Loucy (cell line): ENCODE data around the gene KRT86.
"Not testable (repeated sequence)": the region's sequence is repeated elsewhere in the genome, so short reads cannot be mapped to it uniquely, and the experiment has no call there.

Experiments
- H2AFZ ChIP-seq: fragments of 200-600 bp; sonication (generic); 2 replicates; pipeline ENCODE4 v1.6.0; 2016; ENCODE audit warnings: antibody characterized with exemption, mild to moderate bottlenecking, low read length, moderate library complexity
- H3F3A ChIP-seq: fragments of 200-600 bp; 2 replicates; pipeline ENCODE4 v1.6.0; 2016; ENCODE audit warnings: antibody characterized with exemption, low read depth, mild to moderate bottlenecking
- H3K27me3 ChIP-seq: fragments of 200-600 bp; sonication (generic); 2 replicates; pipeline ENCODE4 v1.6.1; 2014; ENCODE audit warnings: low read length, mild to moderate bottlenecking; ENCODE audit not compliant: insufficient read depth, poor library complexity, severe bottlenecking
- H3K36me3 ChIP-seq: fragments of 200-600 bp; sonication (generic); 2 replicates; pipeline ENCODE4 v1.6.1; 2016; ENCODE audit warnings: low read length; ENCODE audit not compliant: insufficient read depth
- H3K4me1 ChIP-seq: fragments of 200-600 bp; sonication (generic); 2 replicates; pipeline ENCODE4 v1.5.1; 2014; ENCODE audit warnings: low read length, mild to moderate bottlenecking; ENCODE audit not compliant: insufficient read depth, poor library complexity, severe bottlenecking
- H3K4me2 ChIP-seq: fragments of 200-600 bp; sonication (generic); 2 replicates; pipeline ENCODE4 v1.6.0; 2014; ENCODE audit warnings: antibody characterized with exemption, low read length, low read depth, mild to moderate bottlenecking; ENCODE audit not compliant: poor library complexity, severe bottlenecking
- H3K4me3 ChIP-seq: fragments of 200-600 bp; sonication (generic); 2 replicates; pipeline ENCODE4 v1.5.1; 2014; ENCODE audit warnings: low read length, mild to moderate bottlenecking, mixed read lengths; ENCODE audit not compliant: poor library complexity, severe bottlenecking
- H3K79me2 ChIP-seq: fragments of 200-600 bp; sonication (generic); 2 replicates; pipeline ENCODE4 v1.6.1; 2014; ENCODE audit warnings: low read length; ENCODE audit not compliant: insufficient read depth
- H3K9ac ChIP-seq: fragments of 200-600 bp; sonication (generic); 2 replicates; pipeline ENCODE4 v1.6.0; 2014; ENCODE audit warnings: mild to moderate bottlenecking, low read depth, low read length, moderate library complexity; ENCODE audit not compliant: poor library complexity, severe bottlenecking
- H3K9me2 ChIP-seq: fragments of 200-600 bp; sonication (generic); replicated peaks from 2 replicates; pipeline ENCODE4 v1.6.1; 2016; ENCODE audit warnings: low read depth, low read length, mixed read lengths
- H3K9me3 ChIP-seq: fragments of 200-600 bp; sonication (generic); 2 replicates; pipeline ENCODE4 v1.6.1; 2014; ENCODE audit warnings: mild to moderate bottlenecking, antibody characterized with exemption, low read length, low read depth; ENCODE audit not compliant: insufficient read depth
- H4K20me1 ChIP-seq: fragments of 200-600 bp; sonication (generic); 2 replicates; pipeline ENCODE4 v1.6.0; 2014; ENCODE audit warnings: antibody characterized with exemption, low read length, mild to moderate bottlenecking; ENCODE audit not compliant: insufficient read depth, poor library complexity, severe bottlenecking
- EZH2phosphoT487 ChIP-seq: fragments of 200-600 bp; IDR thresholded peaks from 2 replicates; pipeline ENCODE4 v1.6.1; 2018; ENCODE audit warnings: antibody characterized with exemption, mild to moderate bottlenecking, moderate library complexity, borderline replicate concordance
- TF ChIP-seq, protein P1 (sequence below): fragments of 200-600 bp; sonication (generic); conservative IDR thresholded peaks from 2 replicates; pipeline ENCODE4 v1.5.1; 2014; ENCODE audit warnings: mild to moderate bottlenecking, antibody characterized with exemption, low read length

The KRT86 gene

DNA sequence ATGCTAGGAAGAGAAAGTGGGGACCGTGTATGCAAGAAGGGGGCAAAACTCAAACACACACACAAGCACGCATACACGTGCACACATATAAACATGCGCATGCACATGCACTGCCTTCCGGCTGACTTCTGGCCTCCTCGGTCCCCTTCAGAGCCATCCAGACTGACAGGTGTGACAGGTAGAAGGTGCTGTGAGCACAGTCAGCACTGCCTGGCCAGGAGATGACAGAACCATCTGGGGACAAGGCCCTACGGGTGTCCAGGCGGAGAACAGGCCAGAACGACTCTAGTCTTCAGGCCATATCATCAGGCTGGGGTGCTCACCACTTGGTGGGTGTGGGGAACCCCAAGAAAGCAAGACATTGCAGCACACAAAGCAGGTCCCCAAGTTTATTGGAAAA, 39.5 kb downstream of the KRT86 start:
- H3K4me2 ChIP-seq: no peak overlapping the region
- peaks cover 5% of the 10 kb centered on the region for H3K4me1 ChIP-seq
- no peaks in the 10 kb centered on the region for H3K79me2 ChIP-seq
- H2AFZ ChIP-seq: no peak overlapping the region
- no peaks in the 10 kb centered on the region for H3K9me3 ChIP-seq
- H3K9me2 ChIP-seq: no peaks in the 10 kb centered on the region
- H4K20me1 ChIP-seq: no peaks in the 10 kb centered on the region
- H3K9ac ChIP-seq: no peak overlapping the region
- H3K4me3 ChIP-seq: no peak overlapping the region
- no peak for TF ChIP-seq EZH2phosphoT487
- TF ChIP-seq, protein P1, sequence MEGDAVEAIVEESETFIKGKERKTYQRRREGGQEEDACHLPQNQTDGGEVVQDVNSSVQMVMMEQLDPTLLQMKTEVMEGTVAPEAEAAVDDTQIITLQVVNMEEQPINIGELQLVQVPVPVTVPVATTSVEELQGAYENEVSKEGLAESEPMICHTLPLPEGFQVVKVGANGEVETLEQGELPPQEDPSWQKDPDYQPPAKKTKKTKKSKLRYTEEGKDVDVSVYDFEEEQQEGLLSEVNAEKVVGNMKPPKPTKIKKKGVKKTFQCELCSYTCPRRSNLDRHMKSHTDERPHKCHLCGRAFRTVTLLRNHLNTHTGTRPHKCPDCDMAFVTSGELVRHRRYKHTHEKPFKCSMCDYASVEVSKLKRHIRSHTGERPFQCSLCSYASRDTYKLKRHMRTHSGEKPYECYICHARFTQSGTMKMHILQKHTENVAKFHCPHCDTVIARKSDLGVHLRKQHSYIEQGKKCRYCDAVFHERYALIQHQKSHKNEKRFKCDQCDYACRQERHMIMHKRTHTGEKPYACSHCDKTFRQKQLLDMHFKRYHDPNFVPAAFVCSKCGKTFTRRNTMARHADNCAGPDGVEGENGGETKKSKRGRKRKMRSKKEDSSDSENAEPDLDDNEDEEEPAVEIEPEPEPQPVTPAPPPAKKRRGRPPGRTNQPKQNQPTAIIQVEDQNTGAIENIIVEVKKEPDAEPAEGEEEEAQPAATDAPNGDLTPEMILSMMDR: no peak
- no peaks in the 10 kb centered on the region for H3K36me3 ChIP-seq
- H3K27me3 ChIP-seq: no peaks in the 10 kb centered on the region
- no peaks in the 10 kb centered on the region for H3F3A ChIP-seq

DNA sequence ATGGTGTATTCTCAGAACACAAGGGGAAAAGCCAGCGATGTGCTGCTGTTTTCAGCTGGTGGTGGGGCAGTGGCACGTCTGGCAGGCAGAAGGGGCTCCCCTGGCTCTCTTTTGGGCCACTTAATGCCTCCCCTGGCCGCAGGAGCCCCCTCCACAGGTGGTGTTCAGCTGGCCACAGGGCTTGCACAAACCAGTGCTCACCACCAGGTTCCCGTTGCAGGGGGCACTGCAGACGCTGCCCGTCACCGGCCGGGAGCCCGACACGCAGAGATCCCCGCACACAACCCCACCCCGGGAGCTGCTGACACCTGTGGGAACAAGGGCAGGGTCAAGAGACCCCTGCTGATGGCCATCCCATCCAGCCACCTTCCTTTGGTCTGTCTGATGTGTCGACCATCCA, 40.1 kb downstream of the KRT86 start:
- Histone ChIP-seq H3K27me3 (no peaks in the 10 kb centered on the region), H3K4me2 (no peak overlapping the region), H3K9me2 (no peaks in the 10 kb centered on the region), H4K20me1 (no peaks in the 10 kb centered on the region), H3K9ac (no peak overlapping the region), H3K4me1 (peaks cover 5% of the 10 kb centered on the region), H3F3A (no peaks in the 10 kb centered on the region), H3K4me3 (no peak overlapping the region), H3K36me3 (no peaks in the 10 kb centered on the region), H3K9me3 (no peaks in the 10 kb centered on the region), H2AFZ (no peak overlapping the region), H3K79me2 (no peaks in the 10 kb centered on the region)
- TF ChIP-seq, protein P1: no peak
- no peak for TF ChIP-seq EZH2phosphoT487

DNA sequence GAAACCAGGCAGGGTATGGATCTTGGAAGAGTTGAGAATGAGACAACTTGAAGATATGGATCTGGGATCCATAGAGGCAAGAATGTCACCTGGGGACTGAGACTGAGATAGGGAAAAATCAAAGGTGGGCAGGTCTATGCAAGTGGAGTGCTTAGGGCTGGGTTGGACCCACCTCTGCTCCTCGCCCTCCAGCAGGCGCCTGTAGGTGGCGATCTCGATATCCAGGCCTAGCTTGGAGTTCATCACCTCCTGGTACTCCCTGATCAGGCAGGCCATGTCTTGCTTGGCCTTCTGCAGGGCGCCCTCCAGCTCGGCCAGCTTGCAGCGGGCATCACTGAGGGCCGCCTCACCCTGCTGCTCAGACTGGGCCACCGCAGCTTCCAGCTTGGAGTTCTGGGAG, 41.3 kb downstream of the KRT86 start:
- TF ChIP-seq, protein P1: peak; percentile 65

More for the DNA sequence above, 41.3 kb downstream of the KRT86 start:
- H3K9ac ChIP-seq, H3K27me3 ChIP-seq, H3K4me3 ChIP-seq, H2AFZ ChIP-seq, H3K4me1 ChIP-seq, H3K36me3 ChIP-seq, H3K9me3 ChIP-seq, H4K20me1 ChIP-seq, H3F3A ChIP-seq, H3K9me2 ChIP-seq, H3K4me2 ChIP-seq, H3K79me2 ChIP-seq: not testable (repeated sequence)
